Stimulated activated CD8-positive, alpha-beta memory T cell treated with anti-CD3 and anti-CD28 coated beads, Interleukin-4, amount 100 ng/mL, for 48 hours (primary cell): ENCODE results near the gene ME3.

Experiments
- DNase-seq: peaks from one replicate; pipeline ENCODE4 v3.0.0-alpha.2; 2020

The ME3 gene

DNA sequence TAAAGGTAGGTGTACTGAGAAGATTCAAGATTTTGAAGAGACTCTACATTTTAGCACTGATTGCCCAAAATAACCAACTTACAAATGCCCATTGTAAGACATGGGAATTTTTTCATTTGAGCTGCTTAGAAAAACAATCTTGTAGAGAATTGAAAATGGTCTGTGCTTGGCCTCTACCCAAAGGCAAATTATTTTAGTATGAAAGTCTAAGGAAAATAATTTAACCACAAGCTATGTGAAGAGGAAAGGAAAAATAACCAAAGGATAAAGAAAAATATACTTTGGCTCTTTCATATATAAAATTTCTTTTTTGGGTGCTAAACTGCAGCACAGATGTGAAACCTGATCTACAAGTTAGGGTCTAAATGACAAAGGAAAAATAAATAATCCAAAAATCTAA lies 54.9 kb downstream of the ME3 start:
- no peak for DNase-seq

DNA sequence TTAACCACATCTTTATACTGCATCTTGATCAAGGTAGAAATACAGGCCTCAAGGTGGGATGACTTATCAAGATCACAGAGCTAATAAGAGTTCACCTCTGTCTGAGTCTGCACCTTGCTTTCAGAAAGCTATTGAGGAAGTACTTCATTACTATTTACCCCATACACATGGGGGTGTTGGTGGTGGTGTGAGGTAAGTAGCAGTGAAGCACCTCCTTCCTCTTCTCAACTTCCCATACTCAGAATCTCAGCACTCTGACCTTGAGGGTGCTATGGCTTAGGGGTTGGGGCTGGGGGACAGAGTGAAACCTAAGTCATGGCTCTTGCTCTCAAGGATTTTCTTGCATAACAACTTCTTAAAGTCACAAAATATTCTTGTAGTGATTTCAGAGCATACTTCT lies 56.9 kb downstream of the ME3 start:
- DNase-seq, result no peak

DNA sequence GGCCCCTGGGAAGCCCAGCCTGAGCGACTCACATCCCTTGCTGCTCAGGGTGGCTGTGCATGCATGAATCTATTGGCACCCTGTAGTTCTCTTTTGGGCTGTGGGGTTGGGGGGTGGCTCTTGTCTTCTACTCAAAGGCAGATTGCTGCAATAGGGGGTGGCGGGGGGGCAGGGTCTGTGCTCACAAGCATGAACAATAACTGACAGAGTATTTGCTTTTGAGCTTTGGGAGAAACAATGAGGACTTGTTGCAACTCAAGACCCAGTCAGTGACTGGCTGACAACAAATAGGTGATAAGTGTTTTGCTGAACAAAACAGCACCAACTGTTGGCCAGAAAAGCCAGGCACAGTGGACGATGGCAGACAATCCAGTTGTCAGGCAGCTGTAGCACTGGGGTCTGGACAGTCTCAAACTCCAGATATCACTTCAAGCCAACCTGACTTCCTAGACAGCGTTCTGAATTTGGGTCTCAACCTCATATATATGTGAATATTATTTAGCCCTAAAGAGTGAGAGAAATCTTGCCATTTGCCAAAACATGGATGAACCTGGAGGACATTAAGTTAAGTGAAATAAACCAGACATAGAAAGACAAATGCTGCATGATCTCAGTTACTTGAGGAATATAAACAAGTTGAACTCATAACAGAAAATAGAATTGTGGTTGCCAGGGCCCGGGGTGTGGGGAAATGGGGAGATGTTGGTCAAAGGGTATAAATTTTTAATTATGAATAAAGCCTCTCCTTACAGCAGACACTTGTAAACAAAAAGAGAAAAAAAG lies 61.7 kb downstream of the ME3 start:
- DNase-seq, result no peak

DNA sequence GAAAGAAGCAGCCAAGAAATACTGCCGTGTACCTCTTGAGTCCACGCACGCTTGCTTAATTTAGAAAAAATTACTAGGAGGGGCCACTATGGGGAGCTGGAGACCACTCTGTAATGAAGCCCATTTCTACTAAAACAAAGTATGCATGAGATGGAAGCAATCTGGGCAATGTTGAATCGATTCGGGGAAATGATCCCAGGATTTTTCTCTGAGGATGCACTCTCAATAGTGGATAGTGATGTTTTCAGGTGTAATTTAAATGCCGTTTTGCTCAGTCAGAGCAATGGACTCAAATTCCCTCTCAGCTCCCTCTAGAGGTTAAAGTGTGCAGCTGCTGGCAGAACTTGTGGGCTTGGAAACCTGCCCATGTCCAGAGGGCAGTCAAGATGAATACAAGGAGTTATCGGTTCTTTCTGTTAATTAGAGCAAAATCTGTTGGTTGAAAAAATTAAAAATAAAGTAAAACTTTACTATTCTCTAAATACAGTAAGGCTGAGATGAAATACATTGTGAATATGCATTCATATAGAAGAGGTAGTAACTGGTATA lies 64.1 kb downstream of the ME3 start:
- peak; percentile 53 for DNase-seq

DNA sequence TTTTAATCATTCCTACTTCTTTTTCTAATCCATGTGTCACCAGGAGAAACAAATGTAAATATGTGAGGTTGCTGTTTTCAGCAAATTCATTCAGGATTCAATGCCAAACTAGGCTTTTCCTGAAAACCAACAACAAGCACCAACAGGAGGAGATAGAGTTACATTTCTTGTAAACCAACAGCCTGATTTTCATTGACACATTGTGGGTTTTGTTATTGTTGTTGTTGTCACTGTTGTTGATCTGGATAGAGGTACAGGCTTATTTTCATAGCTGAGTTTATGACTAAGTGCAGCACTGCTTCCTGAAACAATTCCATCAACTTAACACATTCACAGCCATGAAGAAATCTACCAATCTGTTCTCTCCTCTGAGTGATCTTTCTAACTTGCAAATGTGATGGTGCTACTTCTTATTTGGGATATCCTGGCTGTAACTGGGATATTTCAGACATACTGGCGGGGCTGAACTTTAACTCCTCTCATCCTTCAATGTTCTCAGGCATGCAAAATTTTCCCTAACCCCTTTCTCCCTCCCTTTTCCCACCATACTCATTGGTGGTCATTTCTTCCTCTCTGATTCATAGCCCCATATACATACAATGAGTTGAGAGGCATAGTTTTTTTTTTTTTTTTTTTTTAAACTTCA lies 65.5 kb downstream of the ME3 start:
- no peak for DNase-seq

DNA sequence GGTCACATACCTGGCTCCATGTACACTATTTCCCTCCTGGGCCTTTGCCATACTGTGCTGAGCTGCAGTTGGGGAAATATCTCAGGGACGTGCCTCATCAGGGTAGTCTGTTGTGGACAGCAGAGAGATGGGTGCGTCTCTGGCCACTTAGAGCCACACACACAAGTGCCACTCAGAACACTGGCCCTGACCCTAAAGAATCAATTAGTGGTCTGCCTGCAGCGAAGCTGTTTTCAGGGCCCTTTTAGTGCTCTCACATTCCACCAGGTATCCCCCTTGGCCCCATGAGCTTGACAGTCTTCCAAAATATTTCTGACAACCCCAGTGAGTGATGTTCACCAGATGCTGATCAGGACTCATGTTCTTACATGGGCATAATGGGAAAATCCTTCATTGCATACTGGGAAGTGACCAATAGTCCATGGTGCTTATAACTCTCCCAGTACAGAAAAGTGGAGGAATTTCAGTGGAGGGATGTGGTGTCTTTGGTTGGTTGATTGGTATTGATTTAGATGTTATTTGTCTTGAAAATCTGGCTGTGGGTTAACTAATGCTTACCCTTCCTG lies 66.1 kb downstream of the ME3 start:
- no peak for DNase-seq

DNA sequence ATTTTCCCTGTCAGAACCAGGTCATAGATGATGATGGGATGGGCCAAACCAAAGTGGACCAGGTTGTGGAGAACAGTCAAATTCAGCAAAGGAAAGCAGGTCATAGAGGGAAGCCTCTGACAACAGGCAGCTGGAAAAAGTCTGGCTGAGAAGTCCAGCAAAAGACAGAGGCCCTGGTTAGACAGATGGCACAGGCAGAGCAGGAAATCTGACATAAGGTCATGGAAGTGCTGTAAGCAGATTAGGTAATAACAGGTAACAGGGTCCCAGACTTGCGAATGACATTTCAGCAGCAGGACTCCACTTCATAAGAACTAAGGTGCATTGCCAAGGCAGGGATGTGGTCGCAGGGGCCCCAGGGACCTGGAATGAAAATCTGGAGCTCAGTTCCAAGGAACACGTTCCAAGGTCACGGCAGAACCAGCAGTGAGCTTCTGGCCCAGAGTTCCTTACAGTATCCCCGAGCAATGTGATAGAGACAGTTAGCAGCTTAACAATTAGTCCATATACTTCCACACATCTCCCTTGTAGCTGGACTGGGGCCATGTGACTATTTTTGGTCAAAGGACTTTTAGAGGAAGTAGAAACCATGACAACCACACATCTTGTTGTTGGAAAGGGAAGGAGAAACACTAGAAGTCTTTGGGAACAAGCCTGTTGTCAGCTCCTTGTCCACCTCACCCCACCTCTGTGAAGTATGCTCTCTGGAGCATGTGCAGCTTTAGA lies 75.4 kb downstream of the ME3 start:
- DNase-seq, result no peak

DNA sequence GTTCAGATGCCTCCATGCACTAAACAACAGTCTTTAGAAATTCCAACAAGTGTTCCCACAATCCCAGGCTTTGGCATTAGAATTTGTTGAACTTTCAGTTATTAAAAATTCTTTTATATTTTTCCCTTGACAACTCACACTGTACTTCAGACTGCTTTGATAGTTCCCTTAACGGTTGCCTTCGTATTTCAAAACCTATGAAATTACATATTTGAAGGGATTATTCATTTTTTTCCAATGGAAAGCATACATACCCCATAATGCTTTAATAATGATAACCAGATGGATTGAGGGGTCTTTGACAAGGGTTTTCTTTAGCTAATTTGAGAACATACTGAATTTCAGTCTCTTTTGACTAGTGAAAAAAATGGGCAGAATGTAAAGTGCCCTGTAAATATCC lies 76.5 kb downstream of the ME3 start:
- no peak for DNase-seq

DNA sequence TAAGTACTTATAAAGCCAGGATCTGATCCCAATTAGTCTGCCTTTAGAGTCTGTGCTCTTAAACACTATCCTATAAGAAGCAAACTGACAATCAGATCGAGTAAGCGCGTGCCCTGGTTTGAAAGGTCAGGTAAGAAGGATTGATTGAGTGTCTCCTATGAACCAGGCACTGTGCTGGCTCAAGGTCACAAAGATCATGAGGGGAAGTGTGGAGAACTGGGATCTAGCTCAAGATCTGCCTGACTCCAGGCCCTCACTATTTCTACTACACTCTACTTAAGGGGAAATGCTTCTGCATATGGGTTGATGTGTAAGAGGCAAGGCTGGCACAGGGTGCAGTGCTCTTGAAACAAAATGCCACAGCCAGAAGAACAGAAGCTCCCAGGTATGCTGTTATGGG lies 77.0 kb downstream of the ME3 start:
- DNase-seq, result no peak

DNA sequence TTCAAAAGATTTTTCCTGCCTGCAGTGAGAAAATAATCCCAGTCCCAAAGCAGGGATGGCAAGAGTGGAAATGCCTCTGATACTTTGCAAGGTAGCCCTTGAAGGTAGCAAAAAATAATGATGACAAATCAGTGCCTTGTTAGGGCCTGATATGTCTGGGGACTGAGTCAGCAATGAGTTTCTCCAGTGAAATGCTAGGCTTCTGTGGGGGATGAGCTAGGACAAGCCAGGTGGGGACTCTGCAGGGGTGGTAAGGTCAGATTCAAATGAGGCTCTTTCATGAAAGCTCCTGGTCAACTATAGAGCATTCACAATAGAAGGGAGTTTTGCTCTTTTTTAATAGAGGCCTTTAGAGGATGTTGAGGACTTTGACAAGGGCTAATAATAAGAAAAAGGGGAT lies 77.7 kb downstream of the ME3 start:
- DNase-seq, result no peak

DNA sequence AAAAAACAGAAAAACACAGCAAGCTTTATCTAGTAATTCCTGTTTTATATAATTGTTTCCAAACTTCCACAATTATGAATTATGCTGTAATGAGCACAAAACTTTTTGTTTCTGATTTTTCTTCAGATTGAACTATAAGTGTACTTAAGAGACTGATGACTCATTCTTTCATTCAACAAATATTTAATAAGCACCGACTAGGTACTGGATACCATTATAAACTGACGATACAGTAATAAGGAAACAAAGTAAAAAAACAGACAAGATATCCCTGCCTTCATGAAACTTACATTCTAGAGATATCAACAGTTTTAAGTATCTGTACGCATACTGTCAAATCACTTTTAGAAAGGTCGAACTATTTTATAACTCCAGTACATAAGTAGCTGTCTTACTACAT lies 78.6 kb downstream of the ME3 start:
- DNase-seq, result no peak

DNA sequence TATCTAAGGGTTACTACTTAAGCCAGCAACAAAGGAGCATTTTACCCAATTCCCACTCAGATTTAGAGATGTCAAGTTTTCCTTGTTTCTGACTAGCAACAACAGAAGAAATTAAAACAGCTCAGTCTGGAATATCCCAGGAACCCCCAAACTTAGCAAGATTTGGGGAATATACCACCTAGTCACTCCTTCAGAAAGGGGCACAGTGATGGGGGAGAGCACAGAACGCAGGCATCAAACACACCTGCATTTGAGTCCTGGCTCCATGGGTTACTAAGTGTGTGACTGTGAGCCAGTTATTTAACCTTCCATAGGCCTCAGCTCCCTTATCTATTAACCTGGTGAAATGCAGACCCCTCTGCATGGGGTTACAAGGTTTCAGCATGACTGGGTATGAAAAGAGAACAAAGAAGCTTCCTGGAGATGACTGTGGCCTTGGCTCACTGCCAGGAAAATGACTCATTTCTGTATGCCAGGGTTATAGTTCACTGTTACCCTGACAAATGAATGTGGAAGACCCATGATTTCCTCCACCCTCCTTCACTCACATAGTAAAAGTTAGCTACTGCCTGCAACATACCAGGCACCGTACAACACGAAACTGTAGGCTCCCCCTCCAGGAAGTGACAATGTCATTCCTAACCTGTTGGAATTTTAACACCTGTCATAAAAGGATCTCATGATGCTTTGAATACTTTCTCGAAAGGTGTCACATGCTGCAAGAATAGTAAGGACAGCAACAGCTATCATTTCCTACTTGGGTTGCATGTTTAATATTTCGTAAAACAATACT lies 79.6 kb downstream of the ME3 start:
- DNase-seq, result peak; percentile 95

DNA sequence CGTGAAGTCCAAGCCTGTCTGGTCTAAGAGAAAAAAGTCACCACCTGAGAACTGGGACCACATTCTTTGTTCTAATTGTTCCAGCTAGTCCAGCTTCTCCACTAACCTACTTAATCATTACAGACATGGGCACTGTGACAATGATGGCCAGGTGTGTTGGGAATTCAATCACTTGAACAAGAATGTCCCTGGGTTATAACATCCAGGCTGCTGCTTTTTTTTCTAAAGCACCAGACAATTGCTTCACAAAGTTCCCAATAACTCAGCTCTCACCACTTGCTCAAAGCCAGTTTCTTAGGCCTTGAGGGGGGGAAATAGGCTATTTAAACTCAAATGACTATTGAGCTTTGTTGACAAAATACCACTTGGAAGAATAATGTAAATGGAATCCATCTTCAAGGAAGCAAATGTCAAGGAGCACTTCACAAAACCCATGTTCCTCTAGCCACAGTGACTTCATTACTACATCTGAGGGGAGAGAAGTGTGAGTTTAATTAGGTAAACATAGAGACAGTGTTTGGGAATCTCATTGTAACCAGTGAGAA lies 80.3 kb downstream of the ME3 start:
- DNase-seq, result no peak

DNA sequence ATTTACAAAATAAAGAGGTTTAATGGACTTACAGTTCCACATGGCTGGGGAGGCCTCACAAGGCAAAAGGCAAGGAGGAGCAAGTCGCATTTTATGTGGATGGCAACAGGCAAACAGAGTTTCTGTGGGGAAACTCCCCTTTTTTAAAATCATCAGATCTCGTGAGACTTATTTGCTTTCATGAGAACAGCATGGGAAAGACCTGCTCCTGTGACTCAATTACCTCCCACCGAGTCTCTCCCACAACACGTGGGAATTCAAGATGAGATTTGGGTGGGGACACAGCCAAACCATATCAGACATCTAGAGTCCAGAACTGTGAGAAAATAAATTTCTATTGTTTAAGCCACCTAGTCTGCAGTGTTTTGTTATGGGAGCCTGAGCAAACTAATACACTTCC lies 80.8 kb downstream of the ME3 start:
- no peak for DNase-seq

DNA sequence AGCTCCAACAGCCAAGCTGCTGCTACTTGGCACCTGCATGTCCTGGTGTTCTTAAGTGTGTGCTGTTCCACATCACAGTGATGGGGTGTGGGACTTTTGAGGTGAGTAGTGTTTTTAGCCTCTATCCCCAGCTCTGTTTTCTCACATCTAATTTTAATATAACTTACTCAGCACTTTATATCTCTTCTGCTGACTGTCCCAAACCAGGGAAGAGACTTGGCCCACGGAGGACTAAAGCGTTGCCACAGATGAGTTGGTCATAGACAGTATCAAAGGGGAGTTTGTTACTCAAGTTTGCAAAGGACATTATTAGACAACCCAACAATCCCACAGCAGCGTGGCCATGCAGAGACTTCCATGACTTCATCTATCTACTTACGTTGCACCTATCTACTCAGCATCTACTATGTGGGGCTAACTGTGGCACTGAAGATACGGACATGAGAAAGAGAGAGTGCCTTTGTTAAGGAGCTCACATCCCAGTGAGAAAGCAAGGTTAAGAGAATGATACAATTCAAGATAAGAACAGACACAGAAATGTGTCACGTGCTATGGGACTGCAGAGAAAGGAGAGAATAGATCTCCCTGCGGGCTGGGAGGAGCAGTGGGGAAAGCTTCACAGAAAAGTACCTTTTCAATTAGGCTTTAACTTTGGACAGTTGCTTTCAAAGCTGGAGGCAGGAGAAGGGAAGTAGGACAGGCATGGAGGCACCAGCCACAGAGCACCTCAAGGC lies 82.4 kb downstream of the ME3 start:
- no peak for DNase-seq

DNA sequence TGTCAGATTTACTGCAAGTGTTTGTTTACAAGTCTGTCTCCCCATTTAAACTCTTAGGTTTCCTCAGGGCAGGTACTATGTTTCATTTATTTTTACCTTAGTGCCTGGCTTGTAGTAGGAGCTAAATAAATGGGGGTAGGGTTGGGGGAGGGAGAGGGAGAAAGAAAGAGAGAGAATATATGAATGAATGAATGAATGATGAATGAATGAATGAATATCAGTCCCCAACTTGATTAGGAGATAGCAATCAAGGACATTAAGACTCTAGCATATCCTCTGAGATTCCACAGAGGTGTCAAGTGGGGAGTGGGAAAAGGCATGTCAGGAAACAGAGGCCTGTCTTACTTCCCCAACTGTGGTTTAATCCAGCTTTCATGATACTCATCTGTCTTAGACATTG lies 83.2 kb downstream of the ME3 start:
- DNase-seq, result no peak

DNA sequence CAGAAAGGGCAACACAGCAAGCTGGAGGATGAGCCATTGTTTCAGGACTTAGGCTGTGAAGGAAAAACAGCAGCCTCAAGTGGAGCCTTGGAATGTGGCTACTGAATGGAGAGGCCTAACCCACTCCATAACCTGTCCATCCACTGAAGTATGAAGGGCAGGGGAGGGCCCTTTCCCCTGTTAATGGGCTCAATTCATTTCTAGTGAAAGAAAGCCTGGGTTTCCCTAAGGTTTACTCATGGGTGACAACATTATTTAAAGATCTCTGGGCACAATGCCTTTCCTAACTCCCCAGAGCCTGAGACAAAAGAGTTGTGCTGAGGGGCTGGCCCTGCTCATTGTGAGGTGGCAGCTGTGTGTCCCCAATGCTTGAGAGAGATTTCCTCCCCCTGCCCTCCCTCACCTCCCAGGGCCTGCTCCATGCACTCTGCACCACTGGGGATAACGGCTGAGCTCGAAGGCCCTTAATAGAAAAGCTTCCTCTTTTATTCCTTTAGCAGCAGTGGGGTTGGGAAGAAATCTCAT lies 83.8 kb downstream of the ME3 start:
- DNase-seq, result no peak

DNA sequence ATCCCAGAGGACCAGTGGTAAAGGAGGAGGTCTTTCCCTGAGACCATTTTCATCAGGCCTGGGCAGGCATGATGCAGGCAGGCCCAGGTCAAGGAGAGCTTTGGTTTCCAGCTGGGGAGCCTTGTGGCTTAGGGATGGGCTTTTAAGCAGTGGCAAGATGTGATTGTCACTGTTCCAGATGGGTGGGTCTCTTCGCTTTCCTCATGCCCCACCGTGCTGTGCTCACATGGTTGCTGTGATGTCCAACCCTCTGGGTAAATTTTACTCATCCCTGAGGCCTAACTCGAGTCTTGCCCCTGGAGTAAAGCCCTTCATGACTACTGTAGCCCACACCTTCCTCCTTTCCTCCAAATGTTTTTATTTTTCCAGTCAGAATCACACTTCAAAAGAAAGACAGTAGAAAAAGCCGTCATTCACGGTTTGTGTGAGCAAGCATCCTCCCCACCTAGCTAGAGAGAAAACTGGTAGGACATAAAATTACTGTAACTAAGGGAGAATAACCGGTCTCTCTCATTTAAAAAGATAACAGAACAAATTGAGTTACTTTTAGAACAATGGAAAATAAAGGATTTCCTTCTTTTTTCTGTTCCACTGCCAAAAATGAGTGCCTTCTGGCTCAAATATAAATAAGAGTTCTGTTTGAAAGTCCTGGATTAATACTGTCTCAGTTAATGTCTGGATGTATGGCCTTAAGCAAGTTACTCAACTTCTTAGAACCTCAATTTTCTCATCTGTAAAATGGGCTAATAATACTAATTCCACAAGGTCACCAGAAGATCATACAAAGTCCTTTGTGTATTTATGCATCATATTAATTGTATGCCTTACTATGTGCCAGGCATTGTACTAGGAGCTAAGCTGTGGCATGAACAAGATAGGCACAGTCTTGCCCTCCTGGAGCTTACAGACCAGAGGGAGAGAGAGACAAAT lies 84.9 kb downstream of the ME3 start:
- DNase-seq, result no peak

DNA sequence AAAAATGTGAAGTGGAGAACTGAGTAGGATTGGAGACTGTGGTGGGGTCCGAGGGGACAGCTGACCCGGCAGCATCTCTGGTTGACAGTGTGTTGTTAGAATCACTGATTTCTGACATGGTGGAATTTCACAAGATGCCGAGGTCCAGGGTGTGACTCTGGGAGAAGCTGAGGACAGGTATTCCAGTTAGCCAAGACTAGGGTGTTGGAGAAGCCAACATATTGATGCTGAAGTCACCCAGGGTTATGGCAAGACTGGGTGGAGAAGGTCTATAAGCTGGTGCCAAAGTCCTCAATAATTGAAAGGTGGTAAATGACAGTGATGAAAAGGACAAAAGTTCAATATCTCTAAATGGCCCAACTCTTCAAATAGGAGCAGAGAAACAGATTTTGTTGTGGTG lies 86.1 kb downstream of the ME3 start:
- DNase-seq, result no peak

DNA sequence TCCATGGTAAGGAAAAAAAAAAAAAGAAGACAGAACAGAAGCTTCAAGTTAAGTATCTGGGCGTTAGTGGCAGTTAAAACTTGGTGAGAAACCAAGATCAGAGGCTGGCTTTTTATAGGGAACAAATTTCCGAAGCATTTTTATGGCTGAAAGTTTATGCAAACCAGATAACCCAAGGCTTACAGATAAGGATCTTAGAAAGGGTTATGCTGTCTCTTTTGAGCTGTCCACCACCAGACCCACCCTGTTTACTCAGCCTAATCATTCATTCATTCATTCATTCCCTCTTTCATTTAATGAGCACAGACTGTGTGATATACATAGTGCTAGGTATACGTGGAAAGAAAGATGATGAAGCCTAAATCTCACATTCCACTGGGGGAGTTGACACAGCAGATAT lies 89.5 kb downstream of the ME3 start:
- DNase-seq, result no peak
